HEK293T (cell line): Measurements from ENCODE around the gene DCXR.

ENCODE experiments used
- FOXM1 ChIP-seq: fragments of 450-650 bp; IDR thresholded peaks from 2 replicates; pipeline ENCODE4 v1.6.1; 2017; ENCODE audit warnings: mild to moderate bottlenecking, borderline replicate concordance
- L3MBTL2 ChIP-seq: fragments of 450-650 bp; conservative IDR thresholded peaks from 2 replicates; pipeline ENCODE4 v1.6.1; 2016; ENCODE audit warnings: mild to moderate bottlenecking
- SP1 ChIP-seq: fragments of 450-650 bp; IDR thresholded peaks from 2 replicates; pipeline ENCODE4 v1.6.1; 2017

- TF ChIP-seq SP1, result no peak
- TF ChIP-seq L3MBTL2, result no peak
- TF ChIP-seq FOXM1, result no peak
Observed at GRCh38 chr17:82062076-82062983, 24.8 kb upstream of the DCXR start.
